Activated naive CD8-positive, alpha-beta T cell treated with anti-CD3 and anti-CD28 coated beads, Interleukin-2, amount 50 U/mL, for 16 hours (primary cell): Measurements from ENCODE around the gene AKAP6.

ENCODE experiments used
- DNase-seq: peaks from one replicate; pipeline ENCODE4 v3.0.0-alpha.2; 2020; ENCODE audit warnings: low read depth, low spot score

AKAP6 gene

GRCh38 chr14:32332415-32333316 lies 3.6 kb downstream of the AKAP6 start:
- DNase-seq, result no peak

GRCh38 chr14:32336702-32337101 lies 7.6 kb downstream of the AKAP6 start:
- no peak for DNase-seq

- DNase-seq, result no peak
These were observed 8.7 kb downstream of the AKAP6 start for GRCh38 chr14:32337759-32338158.

GRCh38 chr14:32339188-32339587 lies 10.1 kb downstream of the AKAP6 start:
- no peak for DNase-seq

- no peak for DNase-seq
These were observed 13.1 kb downstream of the AKAP6 start for GRCh38 chr14:32341947-32342846.

GRCh38 chr14:32342847-32343194 lies 13.7 kb downstream of the AKAP6 start:
- DNase-seq, result no peak

- DNase-seq, result no peak
These were observed 14.9 kb downstream of the AKAP6 start for GRCh38 chr14:32343926-32344430.

- no peak for DNase-seq
These were observed 16.3 kb downstream of the AKAP6 start for GRCh38 chr14:32345311-32345791.

- DNase-seq, result no peak
These were observed 20.2 kb downstream of the AKAP6 start for GRCh38 chr14:32349322-32349721.

- no peak for DNase-seq
These were observed 20.9 kb downstream of the AKAP6 start for GRCh38 chr14:32350020-32350419.

GRCh38 chr14:32352631-32353030 lies 23.5 kb downstream of the AKAP6 start:
- no peak for DNase-seq

GRCh38 chr14:32354716-32355115 lies 25.6 kb downstream of the AKAP6 start:
- DNase-seq, result no peak

GRCh38 chr14:32358781-32359180 lies 29.7 kb downstream of the AKAP6 start:
- no peak for DNase-seq

GRCh38 chr14:32361674-32362073 lies 32.6 kb downstream of the AKAP6 start:
- no peak for DNase-seq

GRCh38 chr14:32363761-32364160 lies 34.7 kb downstream of the AKAP6 start:
- DNase-seq, result no peak

GRCh38 chr14:32364941-32365340 lies 35.8 kb downstream of the AKAP6 start:
- no peak for DNase-seq

GRCh38 chr14:32366256-32366879 lies 37.3 kb downstream of the AKAP6 start:
- no peak for DNase-seq

GRCh38 chr14:32366986-32367385 lies 37.9 kb downstream of the AKAP6 start:
- DNase-seq, result no peak

GRCh38 chr14:32367516-32367915 lies 38.4 kb downstream of the AKAP6 start:
- no peak for DNase-seq

- no peak for DNase-seq
These were observed 39.0 kb downstream of the AKAP6 start for GRCh38 chr14:32368107-32368506.

- DNase-seq, result no peak
These were observed 41.6 kb downstream of the AKAP6 start for GRCh38 chr14:32370714-32371113.

GRCh38 chr14:32372154-32372553 lies 43.1 kb downstream of the AKAP6 start:
- no peak for DNase-seq
